K562 (cell line): ENCODE data around the gene DOCK4. TPM values are rescaled to one million over a fixed set of nuclear protein-coding genes. Genes with fewer than 3 reads are reported as not detected.

ENCODE experiments used
- ETS2 ChIP-seq: IDR thresholded peaks from 2 replicates; pipeline ENCODE4 v1.6.1; 2016; ENCODE audit warnings: borderline replicate concordance, missing genetic modification characterization, mild to moderate bottlenecking, moderate library complexity, missing compliant biosample characterization; ENCODE audit not compliant: poor library complexity, severe bottlenecking
- HNRNPK ChIP-seq: fragments of 200-400 bp; formaldehyde crosslinking; IDR thresholded peaks from one replicate; pipeline ENCODE4 v1.6.1; 2018; ENCODE audit warnings: mild to moderate bottlenecking, low read depth, low read length; ENCODE audit not compliant: poor library complexity, severe bottlenecking
- MYNN ChIP-seq, 2 experiments: sonication (generic); formaldehyde crosslinking in 1 of 2; IDR thresholded peaks; 2 replicates each; pipeline versions ENCODE4 v1.5.0 to v1.6.1; 2016 to 2020; ENCODE audit warnings: antibody characterized with exemption in 1 of 2, missing genetic modification reagents in 1 of 2
- polyA plus RNA-seq, 8 experiments: library from polyadenylated mRNA; depleted of rRNA in 4 of 8; stranded (reverse) in 5 of 8; unstranded in 3 of 8; fragments of >200 nt; fragmentation: Nextera tagmentation in 2 of 8; fragmentation: Illumina TruSeq in 1 of 8; extraction: Ambion mirVana in 2 of 8; extraction: Trizol in 1 of 8; gene quantifications; 2 replicates each; pipeline versions ENCODE4 v1.2.1 to v1.2.3, GENCODE V29; 2011 to 2014; ENCODE audit warnings: inconsistent platforms in 1 of 8, missing spikeins in 1 of 8
- total RNA-seq, 7 experiments: library from RNA; depleted of rRNA in 6 of 7; stranded (reverse); fragments of >200 nt in 6 of 7; fragmentation: Illumina TruSeq in 2 of 7; extraction: Trizol in 2 of 7; gene quantifications; 2 replicates each; pipeline versions ENCODE4 v1.2.1 to v1.2.3, GENCODE V29; 2011 to 2021; ENCODE audit warnings: low replicate concordance in 1 of 7
- TF ChIP-seq, protein P1 (sequence below): fragments of 450-650 bp; IDR thresholded peaks from 2 replicates; pipeline ENCODE4 v1.6.1; 2018; ENCODE audit warnings: mild to moderate bottlenecking, low read depth; ENCODE audit not compliant: partially characterized antibody
- TF ChIP-seq, protein P2 (sequence below): sonication (generic); formaldehyde crosslinking; IDR thresholded peaks from 2 replicates; pipeline ENCODE4 v1.8.0; 2022; ENCODE audit warnings: mild to moderate bottlenecking, missing genetic modification reagents
- TF ChIP-seq, protein P3 (sequence below): sonication (generic); formaldehyde crosslinking; IDR thresholded peaks from 2 replicates; pipeline ENCODE4 v1.8.1; 2023; ENCODE audit warnings: mild to moderate bottlenecking, missing genetic modification reagents

Gene DOCK4
- total and polyA plus RNA-seq, 9 of the 15 experiments (the other 6 are each of a cell fraction or from before 2014, with no cell fraction given): 0.42 to 5.7 (median 2.3) TPM

DNA sequence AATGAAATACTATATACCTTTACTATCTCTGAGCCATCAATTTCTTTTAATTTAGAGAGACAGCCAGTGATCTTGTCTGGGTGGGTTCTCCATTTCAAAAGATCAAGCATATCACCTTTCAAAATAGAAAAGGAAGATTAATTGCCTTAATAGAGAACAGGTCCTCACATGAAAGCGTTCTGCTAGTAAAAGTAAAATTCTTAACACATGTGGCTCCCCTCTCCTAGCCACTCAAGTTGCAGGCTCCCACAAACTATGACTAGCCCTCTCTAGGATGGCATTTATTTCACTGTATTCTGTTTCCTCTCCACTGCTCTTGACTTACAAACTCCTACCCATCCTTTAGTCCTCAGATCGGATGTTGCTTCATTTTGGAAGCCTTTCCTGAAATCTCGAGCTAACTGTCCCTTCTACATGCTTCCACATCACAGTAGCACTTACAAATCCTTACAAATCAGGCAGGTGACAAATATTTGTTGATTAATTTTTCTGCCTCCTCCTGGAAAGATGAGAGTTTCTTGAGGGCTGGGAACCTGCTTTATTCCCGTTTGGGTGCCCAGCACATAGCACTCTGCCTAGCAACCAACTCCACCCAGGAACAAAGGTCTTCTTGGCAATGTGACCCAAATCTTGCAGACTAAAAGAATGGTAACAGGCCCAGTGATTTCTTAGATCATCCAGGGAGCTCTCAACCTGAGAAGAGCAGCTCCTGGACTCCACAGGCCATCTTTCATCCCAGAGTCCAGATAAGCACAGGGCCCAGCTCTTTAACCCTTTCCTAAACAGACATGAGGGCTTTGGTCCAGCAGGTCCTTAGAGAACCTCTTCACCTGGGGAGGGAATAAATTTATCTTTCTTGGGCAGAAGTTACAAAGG lies 333.5 kb downstream of the DOCK4 start (continued):
- no peak for TF ChIP-seq ETS2 (tag)
- TF ChIP-seq, protein P1, sequence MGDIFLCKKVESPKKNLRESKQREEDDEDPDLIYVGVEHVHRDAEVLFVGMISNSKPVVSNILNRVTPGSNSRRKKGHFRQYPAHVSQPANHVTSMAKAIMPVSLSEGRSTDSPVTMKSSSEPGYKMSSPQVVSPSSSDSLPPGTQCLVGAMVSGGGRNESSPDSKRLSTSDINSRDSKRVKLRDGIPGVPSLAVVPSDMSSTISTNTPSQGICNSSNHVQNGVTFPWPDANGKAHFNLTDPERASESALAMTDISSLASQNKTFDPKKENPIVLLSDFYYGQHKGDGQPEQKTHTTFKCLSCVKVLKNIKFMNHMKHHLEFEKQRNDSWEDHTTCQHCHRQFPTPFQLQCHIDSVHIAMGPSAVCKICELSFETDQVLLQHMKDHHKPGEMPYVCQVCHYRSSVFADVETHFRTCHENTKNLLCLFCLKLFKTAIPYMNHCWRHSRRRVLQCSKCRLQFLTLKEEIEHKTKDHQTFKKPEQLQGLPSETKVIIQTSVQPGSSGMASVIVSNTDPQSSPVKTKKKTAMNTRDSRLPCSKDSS: no peak
- TF ChIP-seq MYNN (IDR thresholded peaks at IDR 0.05): no peak
- TF ChIP-seq MYNN (CRISPR knock-in tag; IDR thresholded peaks at IDR 0.05): no peak
- no peak for TF ChIP-seq HNRNPK
- TF ChIP-seq, protein P2, sequence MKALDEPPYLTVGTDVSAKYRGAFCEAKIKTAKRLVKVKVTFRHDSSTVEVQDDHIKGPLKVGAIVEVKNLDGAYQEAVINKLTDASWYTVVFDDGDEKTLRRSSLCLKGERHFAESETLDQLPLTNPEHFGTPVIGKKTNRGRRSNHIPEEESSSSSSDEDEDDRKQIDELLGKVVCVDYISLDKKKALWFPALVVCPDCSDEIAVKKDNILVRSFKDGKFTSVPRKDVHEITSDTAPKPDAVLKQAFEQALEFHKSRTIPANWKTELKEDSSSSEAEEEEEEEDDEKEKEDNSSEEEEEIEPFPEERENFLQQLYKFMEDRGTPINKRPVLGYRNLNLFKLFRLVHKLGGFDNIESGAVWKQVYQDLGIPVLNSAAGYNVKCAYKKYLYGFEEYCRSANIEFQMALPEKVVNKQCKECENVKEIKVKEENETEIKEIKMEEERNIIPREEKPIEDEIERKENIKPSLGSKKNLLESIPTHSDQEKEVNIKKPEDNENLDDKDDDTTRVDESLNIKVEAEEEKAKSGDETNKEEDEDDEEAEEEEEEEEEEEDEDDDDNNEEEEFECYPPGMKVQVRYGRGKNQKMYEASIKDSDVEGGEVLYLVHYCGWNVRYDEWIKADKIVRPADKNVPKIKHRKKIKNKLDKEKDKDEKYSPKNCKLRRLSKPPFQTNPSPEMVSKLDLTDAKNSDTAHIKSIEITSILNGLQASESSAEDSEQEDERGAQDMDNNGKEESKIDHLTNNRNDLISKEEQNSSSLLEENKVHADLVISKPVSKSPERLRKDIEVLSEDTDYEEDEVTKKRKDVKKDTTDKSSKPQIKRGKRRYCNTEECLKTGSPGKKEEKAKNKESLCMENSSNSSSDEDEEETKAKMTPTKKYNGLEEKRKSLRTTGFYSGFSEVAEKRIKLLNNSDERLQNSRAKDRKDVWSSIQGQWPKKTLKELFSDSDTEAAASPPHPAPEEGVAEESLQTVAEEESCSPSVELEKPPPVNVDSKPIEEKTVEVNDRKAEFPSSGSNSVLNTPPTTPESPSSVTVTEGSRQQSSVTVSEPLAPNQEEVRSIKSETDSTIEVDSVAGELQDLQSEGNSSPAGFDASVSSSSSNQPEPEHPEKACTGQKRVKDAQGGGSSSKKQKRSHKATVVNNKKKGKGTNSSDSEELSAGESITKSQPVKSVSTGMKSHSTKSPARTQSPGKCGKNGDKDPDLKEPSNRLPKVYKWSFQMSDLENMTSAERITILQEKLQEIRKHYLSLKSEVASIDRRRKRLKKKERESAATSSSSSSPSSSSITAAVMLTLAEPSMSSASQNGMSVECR (CRISPR knock-in tag): no peak
- TF ChIP-seq, protein P3, sequence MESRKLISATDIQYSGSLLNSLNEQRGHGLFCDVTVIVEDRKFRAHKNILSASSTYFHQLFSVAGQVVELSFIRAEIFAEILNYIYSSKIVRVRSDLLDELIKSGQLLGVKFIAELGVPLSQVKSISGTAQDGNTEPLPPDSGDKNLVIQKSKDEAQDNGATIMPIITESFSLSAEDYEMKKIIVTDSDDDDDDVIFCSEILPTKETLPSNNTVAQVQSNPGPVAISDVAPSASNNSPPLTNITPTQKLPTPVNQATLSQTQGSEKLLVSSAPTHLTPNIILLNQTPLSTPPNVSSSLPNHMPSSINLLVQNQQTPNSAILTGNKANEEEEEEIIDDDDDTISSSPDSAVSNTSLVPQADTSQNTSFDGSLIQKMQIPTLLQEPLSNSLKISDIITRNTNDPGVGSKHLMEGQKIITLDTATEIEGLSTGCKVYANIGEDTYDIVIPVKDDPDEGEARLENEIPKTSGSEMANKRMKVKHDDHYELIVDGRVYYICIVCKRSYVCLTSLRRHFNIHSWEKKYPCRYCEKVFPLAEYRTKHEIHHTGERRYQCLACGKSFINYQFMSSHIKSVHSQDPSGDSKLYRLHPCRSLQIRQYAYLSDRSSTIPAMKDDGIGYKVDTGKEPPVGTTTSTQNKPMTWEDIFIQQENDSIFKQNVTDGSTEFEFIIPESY (CRISPR knock-in tag): no peak
